ENCODE data around the gene MRPL9.

MRPL9 gene

GRCh38 chr1:151762941-151763921 is at the start of gene MRPL9:
Gene MRPL9, minus strand, starts transcription at chr1:151763496. Its CDS starts 17 bp downstream, at chr1:151763479.
- DNase-seq (ENCODE audit: low read depth) = no peak
- H3K4me3 ChIP-seq (ENCODE audit: low read depth, low read length) = peak within 1 kb of the TSS; percentile 76
- no peak for TF ChIP-seq CTCF (IDR thresholded peaks at IDR 0.05; ENCODE audit: control insufficient read depth, extremely low read depth, insufficient read depth)

DNA sequence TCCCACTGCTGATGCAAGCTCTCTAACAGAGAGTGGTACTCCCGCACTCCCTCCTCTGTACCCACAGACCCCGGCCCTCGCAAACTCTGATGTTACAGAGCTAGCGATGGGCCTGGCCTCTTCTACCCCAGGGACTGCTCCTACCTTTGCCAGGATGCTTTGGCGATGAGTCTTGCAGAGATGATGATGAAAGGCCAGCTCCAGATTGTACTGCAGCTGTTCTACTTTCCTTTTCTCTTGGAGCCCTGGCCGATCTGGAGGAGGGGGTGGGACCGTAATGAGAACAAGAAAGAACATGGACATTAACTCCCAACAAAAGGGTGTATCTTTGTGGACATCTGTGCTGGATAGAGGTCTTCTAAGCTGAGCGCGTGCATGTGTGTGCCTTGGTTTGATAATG is 47.9 kb upstream of the MRPL9 start:
- H3K4me3 ChIP-seq (ENCODE audit: low read depth, low read length) = no peak overlapping the region
- TF ChIP-seq CTCF (IDR thresholded peaks at IDR 0.05; ENCODE audit: control insufficient read depth, extremely low read depth, insufficient read depth) = no peak
- DNase-seq (ENCODE audit: low read depth) = no peak

DNA sequence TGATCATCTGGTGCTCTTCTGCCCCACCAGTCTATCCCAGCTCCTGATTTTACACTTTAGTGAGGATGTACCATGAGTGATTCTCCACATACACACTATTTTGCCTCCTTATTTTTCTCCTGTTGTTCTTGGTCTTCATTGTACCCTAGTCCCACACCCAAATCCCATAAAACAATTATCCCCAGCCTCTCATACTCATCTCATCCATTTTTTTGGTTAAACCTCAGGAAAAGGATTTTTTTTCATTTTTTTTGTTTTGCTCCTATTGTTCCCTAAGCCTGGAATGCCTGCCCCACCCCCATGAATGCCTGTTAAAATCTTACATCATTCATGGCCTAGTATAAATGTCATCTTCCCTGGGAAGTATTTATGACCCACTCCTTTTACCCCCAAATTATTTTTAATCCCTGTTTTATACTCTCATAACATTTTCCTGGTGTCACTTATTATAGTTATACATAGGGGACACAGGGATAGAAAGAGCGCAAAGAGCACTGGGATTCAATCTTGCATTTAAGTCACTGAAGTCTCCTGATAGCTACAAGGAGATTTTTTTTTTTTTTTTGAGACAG is 46.8 kb upstream of the MRPL9 start:
- DNase-seq (ENCODE audit: low read depth) = no peak
- H3K4me3 ChIP-seq (ENCODE audit: low read depth, low read length) = no peak overlapping the region
- no peak for TF ChIP-seq CTCF (IDR thresholded peaks at IDR 0.05; ENCODE audit: control insufficient read depth, extremely low read depth, insufficient read depth)

GRCh38 chr1:151809290-151809984 is 46.1 kb upstream of the MRPL9 start:
- H3K4me3 ChIP-seq (ENCODE audit: low read depth, low read length) = no peak overlapping the region
- no peak for DNase-seq (ENCODE audit: low read depth)
- TF ChIP-seq CTCF (IDR thresholded peaks at IDR 0.05; ENCODE audit: control insufficient read depth, extremely low read depth, insufficient read depth) = no peak

- DNase-seq (ENCODE audit: low read depth) = no peak
- no peak for TF ChIP-seq CTCF (IDR thresholded peaks at IDR 0.05; ENCODE audit: control insufficient read depth, extremely low read depth, insufficient read depth)
- no peak overlapping the region for H3K4me3 ChIP-seq (ENCODE audit: low read depth, low read length)
Measured at GRCh38 chr1:151807766-151808165, 44.5 kb upstream of the MRPL9 start.

- no peak for TF ChIP-seq CTCF (IDR thresholded peaks at IDR 0.05; ENCODE audit: control insufficient read depth, extremely low read depth, insufficient read depth)
- no peak for DNase-seq (ENCODE audit: low read depth)
- no peak overlapping the region for H3K4me3 ChIP-seq (ENCODE audit: low read depth, low read length)
Measured at GRCh38 chr1:151807131-151807530, 43.8 kb upstream of the MRPL9 start.

Data from LNCaP clone FGC (cell line).